K562 (cell line): Measurements from ENCODE around the gene OOSP4A. TPM values are rescaled to one million over a fixed set of nuclear protein-coding genes. Genes with fewer than 3 reads are reported as not detected.

ENCODE experiments used
- ARNT ChIP-seq, 2 experiments: fragments of 450-650 bp; IDR thresholded peaks; 2 replicates each; pipeline ENCODE4 v1.6.1; 2016; ENCODE audit warnings: mild to moderate bottlenecking in 1 of 2
- ATF1 ChIP-seq, 2 experiments: fragments of 450-650 bp in 1 of 2; IDR thresholded peaks; 2 replicates each; pipeline ENCODE4 v1.6.1; 2016; ENCODE audit warnings: missing compliant biosample characterization in 1 of 2, missing genetic modification characterization in 1 of 2
- BRD9 ChIP-seq: fragments of 450-650 bp; IDR thresholded peaks from 2 replicates; pipeline ENCODE4 v1.6.1; 2018; ENCODE audit warnings: low read depth; ENCODE audit not compliant: partially characterized antibody
- C11orf30 ChIP-seq: fragments of 450-650 bp; IDR thresholded peaks from 2 replicates; pipeline ENCODE4 v1.6.1; 2016; ENCODE audit warnings: low read depth, mild to moderate bottlenecking
- CBX3 ChIP-seq, 2 experiments: IDR thresholded peaks; 1 replicate in 1 of 2; 2 replicates in 1 of 2; pipeline ENCODE4 v1.6.1; 2012; ENCODE audit warnings: inconsistent platforms in 2 of 2, low read length in 2 of 2, borderline replicate concordance in 1 of 2, control low read depth in 1 of 2
- CEBPB ChIP-seq: fragments of 450-650 bp; IDR thresholded peaks from 2 replicates; pipeline ENCODE4 v1.6.1; 2016; ENCODE audit warnings: missing genetic modification characterization, missing compliant biosample characterization
- ESRRA ChIP-seq: fragments of 450-650 bp; IDR thresholded peaks from 2 replicates; pipeline ENCODE4 v1.6.1; 2014; ENCODE audit warnings: low read depth, mild to moderate bottlenecking, moderate library complexity, borderline replicate concordance
- FOXA3 ChIP-seq, 2 experiments: fragments of 450-650 bp in 1 of 2; sonication (generic) in 1 of 2; formaldehyde crosslinking; IDR thresholded peaks in 1 of 2; conservative IDR thresholded peaks in 1 of 2; 2 replicates each; pipeline versions ENCODE4 v1.4.0 to v1.8.0; 2020 to 2022; ENCODE audit warnings: mild to moderate bottlenecking in 2 of 2, missing genetic modification reagents in 1 of 2
- FOXM1 ChIP-seq, 2 experiments: fragments of 450-650 bp in 1 of 2; sonication (generic) in 1 of 2; formaldehyde crosslinking in 1 of 2; IDR thresholded peaks; 2 replicates each; pipeline versions ENCODE4 v1.6.1 to v1.9.0; 2017 to 2022; ENCODE audit warnings: low read depth in 2 of 2, mild to moderate bottlenecking in 2 of 2, missing genetic modification reagents in 1 of 2, moderate library complexity in 1 of 2
- HDAC2 ChIP-seq: fragments of 450-650 bp; IDR thresholded peaks from 2 replicates; pipeline ENCODE4 v1.6.1; 2016; ENCODE audit warnings: mild to moderate bottlenecking
- KDM1A ChIP-seq, 2 experiments: fragments of 450-650 bp; IDR thresholded peaks; 2 replicates each; pipeline ENCODE4 v1.6.1; 2016; ENCODE audit warnings: mild to moderate bottlenecking in 2 of 2
- LCOR ChIP-seq: sonication (generic); formaldehyde crosslinking; IDR thresholded peaks from 2 replicates; pipeline ENCODE4 v1.8.0; 2022; ENCODE audit warnings: mild to moderate bottlenecking, missing genetic modification reagents
- NCOR1 ChIP-seq: fragments of 450-650 bp; IDR thresholded peaks from 2 replicates; pipeline ENCODE4 v1.6.1; 2016; ENCODE audit warnings: mild to moderate bottlenecking, moderate library complexity
- PML ChIP-seq: IDR thresholded peaks from 2 replicates; pipeline ENCODE4 v1.6.1; 2012; ENCODE audit warnings: low read length, inconsistent platforms
- RBM25 ChIP-seq: fragments of 200-400 bp; formaldehyde crosslinking; IDR thresholded peaks from 2 replicates; pipeline ENCODE4 v1.6.1; 2018; ENCODE audit warnings: low read length, low read depth, moderate library complexity; ENCODE audit not compliant: severe bottlenecking
- SMARCA4 ChIP-seq: fragments of 450-650 bp; IDR thresholded peaks from 2 replicates; pipeline ENCODE4 v1.6.1; 2016
- STAT5A ChIP-seq: IDR thresholded peaks from 2 replicates; pipeline ENCODE4 v1.6.1; 2012; ENCODE audit warnings: low read length, inconsistent platforms, borderline replicate concordance
- TCF3 ChIP-seq: sonication (generic); formaldehyde crosslinking; IDR thresholded peaks from 2 replicates; pipeline ENCODE4 v1.4.0; 2020; ENCODE audit warnings: mild to moderate bottlenecking, missing genetic modification reagents
- TRIM24 ChIP-seq, 2 experiments: fragments of 450-650 bp; IDR thresholded peaks; 2 replicates each; pipeline ENCODE4 v1.6.1; 2016
- ZEB2 ChIP-seq: fragments of 450-650 bp; IDR thresholded peaks from 2 replicates; pipeline ENCODE4 v1.6.1; 2016
- ZNF12 ChIP-seq: sonication (generic); formaldehyde crosslinking; IDR thresholded peaks from 2 replicates; pipeline ENCODE4 v1.4.0; 2020; ENCODE audit warnings: mild to moderate bottlenecking, missing genetic modification reagents
- ZNF445 ChIP-seq: fragments of 250-450 bp; sonication (Bioruptor Pico); IDR thresholded peaks from 2 replicates; pipeline ENCODE4 v1.4.0; 2020; ENCODE audit warnings: low read depth, mild to moderate bottlenecking, moderate library complexity
- ZNF589 ChIP-seq: fragments of 200-800 bp; sonication (Bioruptor generic); IDR thresholded peaks from 2 replicates; pipeline ENCODE4 v1.6.1; 2016; ENCODE audit warnings: low read depth, missing genetic modification characterization, missing compliant biosample characterization
- ZNF644 ChIP-seq: fragments of 200-800 bp; sonication (Bioruptor generic); IDR thresholded peaks from 2 replicates; pipeline ENCODE4 v1.6.1; 2016; ENCODE audit warnings: low read depth, missing genetic modification characterization, missing compliant biosample characterization
- polyA plus RNA-seq, 8 experiments: library from polyadenylated mRNA; depleted of rRNA in 4 of 8; stranded (reverse) in 5 of 8; unstranded in 3 of 8; fragments of >200 nt; fragmentation: Nextera tagmentation in 2 of 8; fragmentation: Illumina TruSeq in 1 of 8; extraction: Ambion mirVana in 2 of 8; extraction: Trizol in 1 of 8; gene quantifications; 2 replicates each; pipeline versions ENCODE4 v1.2.1 to v1.2.3, GENCODE V29; 2011 to 2014; ENCODE audit warnings: inconsistent platforms in 1 of 8, missing spikeins in 1 of 8
- total RNA-seq, 7 experiments: library from RNA; depleted of rRNA in 6 of 7; stranded (reverse); fragments of >200 nt in 6 of 7; fragmentation: Illumina TruSeq in 2 of 7; extraction: Trizol in 2 of 7; gene quantifications; 2 replicates each; pipeline versions ENCODE4 v1.2.1 to v1.2.3, GENCODE V29; 2011 to 2021; ENCODE audit warnings: low replicate concordance in 1 of 7
- TF ChIP-seq, protein P1 (sequence below), 2 experiments: IDR thresholded peaks; 2 replicates each; pipeline ENCODE4 v1.6.1; 2011; ENCODE audit warnings: borderline replicate concordance in 1 of 2, control low read depth in 1 of 2, low read depth in 1 of 2, low read length in 1 of 2, mild to moderate bottlenecking in 1 of 2, mixed read lengths in 1 of 2, moderate library complexity in 1 of 2; ENCODE audit not compliant: insufficient read depth in 1 of 2, insufficient read length in 1 of 2, poor library complexity in 1 of 2, severe bottlenecking in 1 of 2; ENCODE audit errors: extremely low read depth in 1 of 2
- TF ChIP-seq, protein P2 (sequence below): sonication (generic); formaldehyde crosslinking; IDR thresholded peaks from 2 replicates; pipeline ENCODE4 v1.8.1; 2023; ENCODE audit warnings: mild to moderate bottlenecking, missing genetic modification reagents, moderate library complexity

Gene OOSP4A
- total and polyA plus RNA-seq, 9 of the 15 experiments (the other 6 are each of a cell fraction or from before 2014, with no cell fraction given) = 0.40 to 2.4 (median 0.74) TPM; not detected in 2

DNA sequence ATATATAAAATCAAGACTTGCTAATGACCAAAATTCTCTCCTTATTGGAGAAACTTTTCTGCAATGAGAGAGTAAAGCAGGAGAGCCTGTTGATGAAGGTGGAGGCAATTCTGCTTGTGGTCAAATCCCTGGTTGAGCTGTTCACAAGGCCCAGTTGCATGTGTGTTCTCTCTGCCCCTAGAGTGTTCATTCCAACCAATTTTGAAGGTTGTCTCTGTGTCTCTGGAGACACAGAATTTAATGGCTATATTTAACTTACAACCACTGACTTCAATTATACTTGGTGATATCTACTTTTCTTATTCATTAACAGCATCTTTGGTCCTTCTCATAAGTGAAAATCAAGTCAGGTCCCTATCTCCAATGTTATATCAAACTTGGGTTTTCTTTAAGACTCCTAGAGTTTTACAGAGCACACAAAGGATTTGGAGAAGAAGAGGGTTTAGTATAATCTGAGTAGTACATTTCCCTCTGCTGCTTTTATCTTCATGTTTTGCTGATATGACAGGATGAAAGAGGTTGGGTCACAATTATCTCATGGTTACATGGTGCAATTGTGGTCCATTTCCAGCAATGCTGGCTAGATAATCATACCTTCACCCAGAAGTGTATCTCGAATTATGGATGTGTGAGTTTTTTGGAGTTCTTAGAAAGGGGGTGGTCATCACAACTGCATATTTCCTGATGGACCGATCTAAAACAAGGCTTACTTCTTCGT is 4.0 kb downstream of the OOSP4A start (continued):
- TF ChIP-seq, protein P1, sequence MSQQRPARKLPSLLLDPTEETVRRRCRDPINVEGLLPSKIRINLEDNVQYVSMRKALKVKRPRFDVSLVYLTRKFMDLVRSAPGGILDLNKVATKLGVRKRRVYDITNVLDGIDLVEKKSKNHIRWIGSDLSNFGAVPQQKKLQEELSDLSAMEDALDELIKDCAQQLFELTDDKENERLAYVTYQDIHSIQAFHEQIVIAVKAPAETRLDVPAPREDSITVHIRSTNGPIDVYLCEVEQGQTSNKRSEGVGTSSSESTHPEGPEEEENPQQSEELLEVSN (IDR thresholded peaks at IDR 0.05; ENCODE audit: borderline replicate concordance in 1 of 2, extremely low read depth in 1 of 2, insufficient read depth in 1 of 2, insufficient read length in 1 of 2, low read depth in 1 of 2, low read length in 1 of 2, poor library complexity in 1 of 2, severe bottlenecking in 1 of 2) = no peak
- TF ChIP-seq, protein P2, sequence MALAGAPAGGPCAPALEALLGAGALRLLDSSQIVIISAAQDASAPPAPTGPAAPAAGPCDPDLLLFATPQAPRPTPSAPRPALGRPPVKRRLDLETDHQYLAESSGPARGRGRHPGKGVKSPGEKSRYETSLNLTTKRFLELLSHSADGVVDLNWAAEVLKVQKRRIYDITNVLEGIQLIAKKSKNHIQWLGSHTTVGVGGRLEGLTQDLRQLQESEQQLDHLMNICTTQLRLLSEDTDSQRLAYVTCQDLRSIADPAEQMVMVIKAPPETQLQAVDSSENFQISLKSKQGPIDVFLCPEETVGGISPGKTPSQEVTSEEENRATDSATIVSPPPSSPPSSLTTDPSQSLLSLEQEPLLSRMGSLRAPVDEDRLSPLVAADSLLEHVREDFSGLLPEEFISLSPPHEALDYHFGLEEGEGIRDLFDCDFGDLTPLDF (CRISPR knock-in tag) = no peak
- TF ChIP-seq CBX3 (IDR thresholded peaks at IDR 0.05; ENCODE audit: borderline replicate concordance in 1 of 2, low read length in 2 of 2) = peak in 1 of 2 experiments; percentile 46; a peak in 1 of 3 replicates
- TF ChIP-seq NCOR1 = peak; percentile 93
- peak; percentile 71; the same call in 1 of the 2 replicates for TF ChIP-seq ZNF644 (tag)
- TF ChIP-seq LCOR (CRISPR knock-in tag) = 0 out of 2 replicates have a peak, but pooled peaks have one; percentile 38
- TF ChIP-seq SMARCA4 = peak; percentile 93
- no peak for TF ChIP-seq ATF1 (CRISPR knock-in tag; IDR thresholded peaks at IDR 0.05)
- TF ChIP-seq ATF1 (tag; IDR thresholded peaks at IDR 0.05) = peak; percentile 59; the same call in 1 of the 2 replicates
- no peak for TF ChIP-seq ZNF12
- peak; percentile 91 for TF ChIP-seq HDAC2
- TF ChIP-seq ZEB2 = peak; percentile 83
- TF ChIP-seq KDM1A (IDR thresholded peaks at IDR 0.05) = peak; percentile 84 to 91; a peak in 3 of 4 replicates
- TF ChIP-seq ESRRA = peak; percentile 49; the same call in 1 of the 2 replicates
- TF ChIP-seq C11orf30 = peak; percentile 96
- no peak for TF ChIP-seq ZNF445
- TF ChIP-seq CEBPB = peak; percentile 82
- TF ChIP-seq ZNF589 (CRISPR knock-in tag) = peak; percentile 21; the same call in 1 of the 2 replicates
- TF ChIP-seq FOXA3 (CRISPR knock-in tag; conservative IDR thresholded peaks at IDR 0.05 in 1 of 2, IDR thresholded peaks at IDR 0.05 in 1 of 2) = no peak
- peak; percentile 58 for TF ChIP-seq BRD9
- peak; percentile 96 for TF ChIP-seq TCF3 (CRISPR knock-in tag)
- peak; percentile 98 to 99 for TF ChIP-seq TRIM24 (IDR thresholded peaks at IDR 0.05)
- peak; percentile 90 for TF ChIP-seq FOXM1 (IDR thresholded peaks at IDR 0.05; ENCODE audit: low read depth)
- TF ChIP-seq FOXM1 (CRISPR knock-in tag; IDR thresholded peaks at IDR 0.05; ENCODE audit: low read depth) = no peak
- peak; percentile 90 for TF ChIP-seq STAT5A
- no peak for TF ChIP-seq RBM25
- TF ChIP-seq PML = peak; percentile 94
- TF ChIP-seq ARNT (IDR thresholded peaks at IDR 0.05) = peak; percentile 77 to 85; a peak in 2 of 4 replicates
